ENCODE results near the gene PAH. TPM values are rescaled to one million over a fixed set of nuclear protein-coding genes. Genes with fewer than 3 reads are reported as not detected.

Gene PAH
- total and polyA plus RNA-seq, 2 of the 13 experiments (the other 11 are each of a cell fraction or from before 2014, with no cell fraction given), result 192 to 451 TPM

DNA sequence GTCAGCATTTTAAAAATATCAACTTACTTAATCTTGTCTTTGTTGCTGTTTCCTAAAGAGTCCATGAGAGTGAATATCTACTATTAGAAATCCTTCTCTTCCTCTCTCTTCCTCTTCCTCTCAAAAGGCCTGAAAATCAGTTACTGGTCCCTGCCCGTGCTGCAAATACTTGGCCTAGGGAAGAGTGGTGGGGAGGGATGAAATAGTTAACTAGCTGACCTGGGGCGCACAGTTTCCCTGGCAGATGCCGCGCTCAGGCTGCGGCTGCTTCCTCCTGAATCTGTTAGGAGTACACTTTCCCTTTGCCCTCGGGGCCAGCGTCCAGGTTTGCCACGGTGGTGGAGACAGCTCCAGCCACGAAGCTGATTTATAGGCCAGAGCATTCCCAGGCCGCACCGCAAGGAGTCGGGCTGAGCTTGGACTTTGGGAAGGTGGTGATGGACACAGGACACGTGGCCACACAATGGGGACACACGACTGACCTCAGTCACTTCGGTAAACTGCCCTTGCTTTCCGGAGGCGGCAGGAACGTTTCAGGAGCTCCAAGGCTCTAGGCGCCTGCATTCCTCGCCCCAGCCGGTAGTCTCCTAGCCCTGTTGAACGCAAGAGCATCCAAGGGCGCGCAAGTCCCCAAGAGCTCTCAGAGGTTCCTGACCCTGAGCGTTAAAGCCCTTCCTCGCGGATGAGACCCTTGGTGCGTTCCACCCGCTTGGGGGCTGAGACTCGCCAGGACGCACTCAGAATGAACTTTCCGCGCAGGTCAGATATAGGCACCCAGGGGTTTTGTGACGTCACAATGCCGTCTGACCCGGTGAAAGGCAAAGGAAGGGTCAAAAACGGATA, 33.3 kb upstream of the PAH start (continued):
- TF ChIP-seq, protein P1, sequence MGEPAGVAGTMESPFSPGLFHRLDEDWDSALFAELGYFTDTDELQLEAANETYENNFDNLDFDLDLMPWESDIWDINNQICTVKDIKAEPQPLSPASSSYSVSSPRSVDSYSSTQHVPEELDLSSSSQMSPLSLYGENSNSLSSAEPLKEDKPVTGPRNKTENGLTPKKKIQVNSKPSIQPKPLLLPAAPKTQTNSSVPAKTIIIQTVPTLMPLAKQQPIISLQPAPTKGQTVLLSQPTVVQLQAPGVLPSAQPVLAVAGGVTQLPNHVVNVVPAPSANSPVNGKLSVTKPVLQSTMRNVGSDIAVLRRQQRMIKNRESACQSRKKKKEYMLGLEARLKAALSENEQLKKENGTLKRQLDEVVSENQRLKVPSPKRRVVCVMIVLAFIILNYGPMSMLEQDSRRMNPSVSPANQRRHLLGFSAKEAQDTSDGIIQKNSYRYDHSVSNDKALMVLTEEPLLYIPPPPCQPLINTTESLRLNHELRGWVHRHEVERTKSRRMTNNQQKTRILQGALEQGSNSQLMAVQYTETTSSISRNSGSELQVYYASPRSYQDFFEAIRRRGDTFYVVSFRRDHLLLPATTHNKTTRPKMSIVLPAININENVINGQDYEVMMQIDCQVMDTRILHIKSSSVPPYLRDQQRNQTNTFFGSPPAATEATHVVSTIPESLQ (CRISPR knock-in tag; conservative IDR thresholded peaks at IDR 0.05), result no peak
- 0 out of 2 replicates have a peak, but pooled peaks have one; percentile 61 for TF ChIP-seq HES4 (CRISPR knock-in tag; IDR thresholded peaks at IDR 0.05; ENCODE audit: borderline replicate concordance)
- peak; percentile 76; the same call in 1 of the 2 replicates for TF ChIP-seq ESRRA (CRISPR knock-in tag; IDR thresholded peaks at IDR 0.05; ENCODE audit: low read depth)
- TF ChIP-seq, protein P2, sequence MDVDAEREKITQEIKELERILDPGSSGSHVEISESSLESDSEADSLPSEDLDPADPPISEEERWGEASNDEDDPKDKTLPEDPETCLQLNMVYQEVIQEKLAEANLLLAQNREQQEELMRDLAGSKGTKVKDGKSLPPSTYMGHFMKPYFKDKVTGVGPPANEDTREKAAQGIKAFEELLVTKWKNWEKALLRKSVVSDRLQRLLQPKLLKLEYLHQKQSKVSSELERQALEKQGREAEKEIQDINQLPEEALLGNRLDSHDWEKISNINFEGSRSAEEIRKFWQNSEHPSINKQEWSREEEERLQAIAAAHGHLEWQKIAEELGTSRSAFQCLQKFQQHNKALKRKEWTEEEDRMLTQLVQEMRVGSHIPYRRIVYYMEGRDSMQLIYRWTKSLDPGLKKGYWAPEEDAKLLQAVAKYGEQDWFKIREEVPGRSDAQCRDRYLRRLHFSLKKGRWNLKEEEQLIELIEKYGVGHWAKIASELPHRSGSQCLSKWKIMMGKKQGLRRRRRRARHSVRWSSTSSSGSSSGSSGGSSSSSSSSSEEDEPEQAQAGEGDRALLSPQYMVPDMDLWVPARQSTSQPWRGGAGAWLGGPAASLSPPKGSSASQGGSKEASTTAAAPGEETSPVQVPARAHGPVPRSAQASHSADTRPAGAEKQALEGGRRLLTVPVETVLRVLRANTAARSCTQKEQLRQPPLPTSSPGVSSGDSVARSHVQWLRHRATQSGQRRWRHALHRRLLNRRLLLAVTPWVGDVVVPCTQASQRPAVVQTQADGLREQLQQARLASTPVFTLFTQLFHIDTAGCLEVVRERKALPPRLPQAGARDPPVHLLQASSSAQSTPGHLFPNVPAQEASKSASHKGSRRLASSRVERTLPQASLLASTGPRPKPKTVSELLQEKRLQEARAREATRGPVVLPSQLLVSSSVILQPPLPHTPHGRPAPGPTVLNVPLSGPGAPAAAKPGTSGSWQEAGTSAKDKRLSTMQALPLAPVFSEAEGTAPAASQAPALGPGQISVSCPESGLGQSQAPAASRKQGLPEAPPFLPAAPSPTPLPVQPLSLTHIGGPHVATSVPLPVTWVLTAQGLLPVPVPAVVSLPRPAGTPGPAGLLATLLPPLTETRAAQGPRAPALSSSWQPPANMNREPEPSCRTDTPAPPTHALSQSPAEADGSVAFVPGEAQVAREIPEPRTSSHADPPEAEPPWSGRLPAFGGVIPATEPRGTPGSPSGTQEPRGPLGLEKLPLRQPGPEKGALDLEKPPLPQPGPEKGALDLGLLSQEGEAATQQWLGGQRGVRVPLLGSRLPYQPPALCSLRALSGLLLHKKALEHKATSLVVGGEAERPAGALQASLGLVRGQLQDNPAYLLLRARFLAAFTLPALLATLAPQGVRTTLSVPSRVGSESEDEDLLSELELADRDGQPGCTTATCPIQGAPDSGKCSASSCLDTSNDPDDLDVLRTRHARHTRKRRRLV (CRISPR knock-in tag; IDR thresholded peaks at IDR 0.05), result no peak
- no peak for TF ChIP-seq ZNF205 (CRISPR knock-in tag; IDR thresholded peaks at IDR 0.05)
- no peak for TF ChIP-seq ZBTB42 (CRISPR knock-in tag; IDR thresholded peaks at IDR 0.05)
- no peak for TF ChIP-seq MLLT10 (CRISPR knock-in tag; IDR thresholded peaks at IDR 0.05)
- no peak for TF ChIP-seq PITX1 (CRISPR knock-in tag; IDR thresholded peaks at IDR 0.05)
- no peak for TF ChIP-seq DNMT3B (CRISPR knock-in tag; conservative IDR thresholded peaks at IDR 0.05)
- no peak for TF ChIP-seq ZNF747 (CRISPR knock-in tag; IDR thresholded peaks at IDR 0.05; ENCODE audit: borderline replicate concordance)
- no peak for TF ChIP-seq TCF12 (IDR thresholded peaks at IDR 0.05)
- 0 out of 2 replicates have a peak, but pooled peaks have one; percentile 44 for TF ChIP-seq TCF12 (CRISPR knock-in tag; IDR thresholded peaks at IDR 0.05)
- no peak; the same call in 1 of the 2 replicates for TF ChIP-seq SP4 (CRISPR knock-in tag; IDR thresholded peaks at IDR 0.05)
- TF ChIP-seq, protein P3, sequence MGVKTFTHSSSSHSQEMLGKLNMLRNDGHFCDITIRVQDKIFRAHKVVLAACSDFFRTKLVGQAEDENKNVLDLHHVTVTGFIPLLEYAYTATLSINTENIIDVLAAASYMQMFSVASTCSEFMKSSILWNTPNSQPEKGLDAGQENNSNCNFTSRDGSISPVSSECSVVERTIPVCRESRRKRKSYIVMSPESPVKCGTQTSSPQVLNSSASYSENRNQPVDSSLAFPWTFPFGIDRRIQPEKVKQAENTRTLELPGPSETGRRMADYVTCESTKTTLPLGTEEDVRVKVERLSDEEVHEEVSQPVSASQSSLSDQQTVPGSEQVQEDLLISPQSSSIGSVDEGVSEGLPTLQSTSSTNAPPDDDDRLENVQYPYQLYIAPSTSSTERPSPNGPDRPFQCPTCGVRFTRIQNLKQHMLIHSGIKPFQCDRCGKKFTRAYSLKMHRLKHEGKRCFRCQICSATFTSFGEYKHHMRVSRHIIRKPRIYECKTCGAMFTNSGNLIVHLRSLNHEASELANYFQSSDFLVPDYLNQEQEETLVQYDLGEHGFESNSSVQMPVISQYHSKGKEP (CRISPR knock-in tag; IDR thresholded peaks at IDR 0.05), result no peak
- TF ChIP-seq KLF12 (CRISPR knock-in tag; IDR thresholded peaks at IDR 0.05; ENCODE audit: borderline replicate concordance), result no peak
- TF ChIP-seq ZEB1 (IDR thresholded peaks at IDR 0.05; ENCODE audit: insufficient replicate concordance, low read depth), result no peak
- TF ChIP-seq MTF1 (CRISPR knock-in tag; IDR thresholded peaks at IDR 0.05), result no peak
- 0 out of 2 replicates have a peak, but pooled peaks have one; percentile 28 for TF ChIP-seq GFI1 (CRISPR knock-in tag; IDR thresholded peaks at IDR 0.05; ENCODE audit: borderline replicate concordance)
- peak; percentile 63 for TF ChIP-seq ZFY (CRISPR knock-in tag; IDR thresholded peaks at IDR 0.05)
- TF ChIP-seq HNF4A (CRISPR knock-in tag; IDR thresholded peaks at IDR 0.05), result peak; percentile 89
- no peak for TF ChIP-seq ZSCAN12 (CRISPR knock-in tag; IDR thresholded peaks at IDR 0.05)
- no peak for TF ChIP-seq HOXA5 (CRISPR knock-in tag; IDR thresholded peaks at IDR 0.05)
- no peak for TF ChIP-seq ONECUT2 (CRISPR knock-in tag; IDR thresholded peaks at IDR 0.05)

Measured in HepG2 (cell line).